Measurements from ENCODE around the gene REM2.

The REM2 gene

GRCh38 chr14:22872033-22872832 is 10.8 kb upstream of the REM2 start:
- no peak for TF ChIP-seq NFIC (IDR thresholded peaks at IDR 0.05)
- TF ChIP-seq TAF1 (IDR thresholded peaks at IDR 0.05; ENCODE audit: low read depth), result peak; percentile 44; the same call in 1 of the 2 replicates
- TF ChIP-seq CEBPB (IDR thresholded peaks at IDR 0.05), result no peak
- peak; percentile 81 for TF ChIP-seq RAD21 (IDR thresholded peaks at IDR 0.05; ENCODE audit: low read depth)
- peak; percentile 82; the same call in 1 of the 2 replicates for TF ChIP-seq ZBTB7A (IDR thresholded peaks at IDR 0.05; ENCODE audit: low read depth)
- peak; percentile 43; the same call in 1 of the 2 replicates for TF ChIP-seq YY1 (IDR thresholded peaks at IDR 0.05; ENCODE audit: low read depth)
- TF ChIP-seq MAX (IDR thresholded peaks at IDR 0.05), result peak; percentile 43; the same call in 1 of the 2 replicates
- no peak for TF ChIP-seq USF1 (IDR thresholded peaks at IDR 0.05)
- no peak for TF ChIP-seq REST (IDR thresholded peaks at IDR 0.05; ENCODE audit: low read depth)

DNA sequence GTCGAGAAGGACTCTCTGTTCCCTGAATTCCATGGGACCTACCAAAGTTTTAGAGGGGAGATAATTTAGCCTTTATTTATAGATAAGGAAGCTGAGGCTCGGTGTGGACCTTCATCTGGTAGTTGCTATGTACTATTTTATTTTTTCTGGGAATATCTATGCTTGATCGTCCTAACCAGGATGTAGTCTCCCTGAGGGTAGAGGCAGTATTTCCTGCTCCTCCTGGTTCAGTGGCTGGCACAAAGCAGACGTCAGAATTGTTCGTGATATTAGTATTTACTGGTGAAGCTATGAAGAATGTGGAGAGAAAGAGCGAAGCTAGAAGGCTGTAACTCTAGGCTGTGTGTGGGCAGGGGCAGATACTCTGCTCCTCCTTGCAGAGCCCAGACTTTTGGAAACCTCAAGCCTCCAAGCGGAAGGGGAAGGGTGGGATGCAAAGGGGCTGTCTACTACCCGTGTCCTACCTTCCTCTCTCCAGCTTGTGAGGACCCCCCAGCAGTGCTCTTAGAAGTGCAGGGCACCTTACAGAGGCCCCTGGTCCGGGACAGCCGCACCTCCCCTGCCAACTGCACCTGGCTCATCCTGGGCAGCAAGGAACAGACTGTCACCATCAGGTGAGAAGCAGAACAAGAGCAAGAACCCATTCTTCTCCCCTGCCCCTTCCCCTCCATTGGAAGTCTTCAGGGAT is 10.0 kb upstream of the REM2 start:
- TF ChIP-seq REST (IDR thresholded peaks at IDR 0.05; ENCODE audit: low read depth), result no peak
- no peak for TF ChIP-seq MAX (IDR thresholded peaks at IDR 0.05)
- TF ChIP-seq TCF12 (IDR thresholded peaks at IDR 0.05; ENCODE audit: low read depth), result no peak
- TF ChIP-seq EP300 (IDR thresholded peaks at IDR 0.05; ENCODE audit: borderline replicate concordance), result no peak
- TF ChIP-seq TAF1 (IDR thresholded peaks at IDR 0.05; ENCODE audit: low read depth), result no peak
- TF ChIP-seq RAD21 (IDR thresholded peaks at IDR 0.05; ENCODE audit: low read depth), result no peak

GRCh38 chr14:22875003-22875747 is 7.8 kb upstream of the REM2 start:
- no peak for TF ChIP-seq RAD21 (IDR thresholded peaks at IDR 0.05; ENCODE audit: low read depth)
- TF ChIP-seq REST (IDR thresholded peaks at IDR 0.05; ENCODE audit: low read depth), result 0 out of 2 replicates have a peak, but pooled peaks have one; percentile 15

DNA sequence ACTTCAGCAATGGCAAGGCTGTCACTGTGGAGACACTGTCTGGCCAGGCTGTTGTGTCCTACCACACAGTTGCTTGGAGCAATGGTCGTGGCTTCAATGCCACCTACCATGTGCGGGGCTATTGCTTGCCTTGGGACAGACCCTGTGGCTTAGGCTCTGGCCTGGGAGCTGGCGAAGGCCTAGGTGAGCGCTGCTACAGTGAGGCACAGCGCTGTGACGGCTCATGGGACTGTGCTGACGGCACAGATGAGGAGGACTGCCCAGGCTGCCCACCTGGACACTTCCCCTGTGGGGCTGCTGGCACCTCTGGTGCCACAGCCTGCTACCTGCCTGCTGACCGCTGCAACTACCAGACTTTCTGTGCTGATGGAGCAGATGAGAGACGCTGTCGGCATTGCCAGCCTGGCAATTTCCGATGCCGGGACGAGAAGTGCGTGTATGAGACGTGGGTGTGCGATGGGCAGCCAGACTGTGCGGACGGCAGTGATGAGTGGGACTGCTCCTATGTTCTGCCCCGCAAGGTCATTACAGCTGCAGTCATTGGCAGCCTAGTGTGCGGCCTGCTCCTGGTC is 7.2 kb upstream of the REM2 start:
- no peak for TF ChIP-seq ZBTB7A (IDR thresholded peaks at IDR 0.05; ENCODE audit: low read depth)
- no peak for TF ChIP-seq REST (IDR thresholded peaks at IDR 0.05; ENCODE audit: low read depth)
- TF ChIP-seq RAD21 (IDR thresholded peaks at IDR 0.05; ENCODE audit: low read depth), result no peak
- TF ChIP-seq CREB1 (IDR thresholded peaks at IDR 0.05; ENCODE audit: low read depth), result no peak
- TF ChIP-seq TCF12 (IDR thresholded peaks at IDR 0.05; ENCODE audit: low read depth), result no peak
- no peak for TF ChIP-seq EP300 (IDR thresholded peaks at IDR 0.05; ENCODE audit: borderline replicate concordance)
- no peak for TF ChIP-seq USF1 (IDR thresholded peaks at IDR 0.05)
- no peak for TF ChIP-seq CEBPB (IDR thresholded peaks at IDR 0.05)
- no peak for TF ChIP-seq NFIC (IDR thresholded peaks at IDR 0.05)
- TF ChIP-seq FOXM1 (IDR thresholded peaks at IDR 0.05; ENCODE audit: borderline replicate concordance, low read depth), result no peak
- TF ChIP-seq TEAD4 (IDR thresholded peaks at IDR 0.05), result no peak
- TF ChIP-seq EGR1 (IDR thresholded peaks at IDR 0.05), result no peak
- TF ChIP-seq YY1 (IDR thresholded peaks at IDR 0.05; ENCODE audit: low read depth), result no peak
- TF ChIP-seq TAF1 (IDR thresholded peaks at IDR 0.05; ENCODE audit: low read depth), result no peak
- no peak for TF ChIP-seq MAX (IDR thresholded peaks at IDR 0.05)
